Omental fat pad (tissue), 4 donors: Measurements from ENCODE around the gene IGHMBP2. TPM values are rescaled to one million over a fixed set of nuclear protein-coding genes. Genes with fewer than 3 reads are reported as not detected.
A peak's percentile ranks its signal among the peaks of the same experiment; 100 is the strongest.

Experiments
- ATAC-seq: fragments of 150-250 bp; one replicate; pipeline ENCODE4 v1.9.1; 2016; ENCODE audit warnings: mild to moderate bottlenecking, moderate library complexity; ENCODE audit not compliant: low FRiP score
- DNase-seq: peaks from one replicate; pipeline ENCODE4 v3.0.0-alpha.2; 2019; ENCODE audit warnings: low spot score
- total RNA-seq, 4 donors: library from RNA; depleted of rRNA; stranded (reverse); fragments of >200 nt; gene quantifications; one replicate each; pipeline ENCODE4 v1.1.0, GENCODE V29; 2016
- TF ChIP-seq, protein P1 (sequence below), 3 donors: fragments of 450-650 bp; IDR thresholded peaks; one replicate each; pipeline ENCODE4 v1.5.1; 2016 to 2017; ENCODE audit warnings: antibody characterized with exemption in 3 of 3, mild to moderate bottlenecking in 3 of 3, moderate library complexity in 2 of 3

IGHMBP2 gene
- total RNA-seq, 4 donors from 2014 or later: 8.7 to 23.4 (median 13.8) TPM

DNA sequence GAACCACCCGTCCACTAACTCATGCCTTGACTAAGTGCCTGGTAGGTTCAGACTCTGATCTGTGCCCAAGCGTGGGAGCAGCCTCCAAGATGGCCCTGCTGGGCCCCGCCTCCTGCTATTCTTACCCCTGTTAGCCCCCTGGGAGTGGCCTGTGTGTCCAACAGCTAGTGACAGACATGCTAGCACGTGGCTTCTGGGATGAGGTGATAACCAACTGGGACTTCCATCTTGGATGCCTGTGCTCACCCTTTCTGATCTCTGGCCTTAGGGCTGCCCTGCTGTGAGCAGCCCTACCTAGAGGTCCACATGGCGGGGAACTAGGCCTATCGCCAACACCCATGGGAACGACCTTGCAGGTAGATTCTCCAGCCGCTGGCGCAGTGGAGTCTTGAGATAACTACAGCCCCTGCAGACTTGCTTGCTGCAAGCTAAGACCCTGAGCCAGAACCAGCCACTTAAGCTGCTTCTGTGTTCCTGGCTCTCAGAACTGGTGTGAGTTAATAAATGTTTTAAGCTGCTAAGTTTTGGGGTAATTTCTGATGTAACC, 2.8 kb upstream of the IGHMBP2 start:
- ATAC-seq (no peak), DNase-seq (no peak)
- TF ChIP-seq, protein P1, sequence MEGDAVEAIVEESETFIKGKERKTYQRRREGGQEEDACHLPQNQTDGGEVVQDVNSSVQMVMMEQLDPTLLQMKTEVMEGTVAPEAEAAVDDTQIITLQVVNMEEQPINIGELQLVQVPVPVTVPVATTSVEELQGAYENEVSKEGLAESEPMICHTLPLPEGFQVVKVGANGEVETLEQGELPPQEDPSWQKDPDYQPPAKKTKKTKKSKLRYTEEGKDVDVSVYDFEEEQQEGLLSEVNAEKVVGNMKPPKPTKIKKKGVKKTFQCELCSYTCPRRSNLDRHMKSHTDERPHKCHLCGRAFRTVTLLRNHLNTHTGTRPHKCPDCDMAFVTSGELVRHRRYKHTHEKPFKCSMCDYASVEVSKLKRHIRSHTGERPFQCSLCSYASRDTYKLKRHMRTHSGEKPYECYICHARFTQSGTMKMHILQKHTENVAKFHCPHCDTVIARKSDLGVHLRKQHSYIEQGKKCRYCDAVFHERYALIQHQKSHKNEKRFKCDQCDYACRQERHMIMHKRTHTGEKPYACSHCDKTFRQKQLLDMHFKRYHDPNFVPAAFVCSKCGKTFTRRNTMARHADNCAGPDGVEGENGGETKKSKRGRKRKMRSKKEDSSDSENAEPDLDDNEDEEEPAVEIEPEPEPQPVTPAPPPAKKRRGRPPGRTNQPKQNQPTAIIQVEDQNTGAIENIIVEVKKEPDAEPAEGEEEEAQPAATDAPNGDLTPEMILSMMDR (IDR thresholded peaks at IDR 0.05): no peak

DNA sequence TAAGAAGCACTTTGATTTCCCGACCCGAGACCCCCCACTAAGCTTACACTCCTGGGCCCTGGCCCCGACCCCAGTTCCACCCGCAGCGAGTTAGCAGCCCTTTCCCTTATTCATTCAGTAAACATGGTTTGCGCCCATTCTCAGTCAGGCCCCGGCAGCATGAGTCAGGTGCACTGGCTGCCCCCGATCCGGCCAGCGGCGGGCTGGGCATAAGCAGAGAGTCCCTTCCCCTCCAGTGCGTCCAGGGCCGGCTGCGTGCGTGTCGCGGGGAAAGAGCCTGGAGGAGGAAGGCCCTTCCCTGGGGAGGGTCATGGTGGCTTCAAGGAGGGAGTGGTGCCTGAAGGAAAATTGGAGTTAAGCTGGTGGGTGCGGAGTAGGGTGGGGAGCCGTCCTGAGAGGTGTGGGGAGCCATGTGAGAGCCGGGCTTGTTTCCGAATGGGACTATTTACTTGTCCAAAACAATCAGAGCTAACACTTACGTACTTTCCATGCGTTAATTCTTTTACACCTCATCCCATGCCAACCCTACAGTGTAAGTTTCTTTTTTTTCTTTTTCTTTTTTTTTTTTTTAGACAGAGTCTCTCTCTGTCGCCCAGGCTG, 657 bp downstream of the IGHMBP2 start:
- DNase-seq: no peak
- TF ChIP-seq, protein P1 (IDR thresholded peaks at IDR 0.05): no peak
- ATAC-seq: peak; percentile 50

DNA sequence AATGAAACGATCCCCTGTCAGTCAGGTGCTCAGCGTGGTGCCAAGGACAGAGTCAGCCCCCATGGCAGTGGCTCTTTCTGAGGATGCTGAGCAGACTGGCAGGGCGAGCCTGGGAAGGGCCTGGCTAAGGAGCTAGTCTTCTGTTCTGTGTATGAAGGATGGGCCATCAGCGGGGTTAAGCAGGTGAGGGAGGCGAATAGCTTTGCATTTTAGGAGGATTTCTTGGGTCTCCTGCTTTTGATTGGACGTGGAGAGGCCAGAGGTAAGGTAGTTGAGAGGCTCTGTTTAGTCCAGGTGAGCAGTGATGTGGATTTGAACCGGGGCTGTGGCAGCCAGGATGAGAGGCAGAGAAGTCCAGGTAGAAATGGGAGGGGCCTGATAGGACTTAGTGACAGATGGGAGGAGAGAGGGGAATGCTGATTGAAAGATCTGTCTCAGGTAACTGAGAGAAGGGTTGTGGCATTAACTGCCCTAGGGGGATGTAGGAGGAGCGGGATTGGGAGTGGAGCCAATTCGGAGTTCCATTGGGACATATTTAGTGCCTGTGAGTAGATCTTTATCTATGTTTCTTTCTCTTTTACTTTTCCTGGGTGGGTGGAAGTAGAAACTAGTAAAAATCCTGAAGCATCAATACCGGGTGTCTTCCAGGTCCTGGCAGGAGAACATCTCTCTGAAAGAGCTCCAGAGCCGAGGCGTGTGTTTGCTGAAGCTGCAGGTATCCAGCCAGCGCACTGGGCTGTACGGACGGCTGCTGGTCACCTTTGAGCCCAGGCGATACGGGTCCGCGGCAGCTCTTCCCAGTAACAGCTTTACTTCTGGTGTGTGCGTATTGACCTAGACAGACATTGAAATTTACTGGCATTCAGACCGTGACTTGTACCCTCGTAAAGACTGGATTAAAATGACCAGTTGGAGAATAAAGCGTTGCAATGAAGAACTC, 2.0 kb downstream of the IGHMBP2 start:
- DNase-seq: no peak
- TF ChIP-seq, protein P1 (IDR thresholded peaks at IDR 0.05): no peak
- ATAC-seq: no peak

DNA sequence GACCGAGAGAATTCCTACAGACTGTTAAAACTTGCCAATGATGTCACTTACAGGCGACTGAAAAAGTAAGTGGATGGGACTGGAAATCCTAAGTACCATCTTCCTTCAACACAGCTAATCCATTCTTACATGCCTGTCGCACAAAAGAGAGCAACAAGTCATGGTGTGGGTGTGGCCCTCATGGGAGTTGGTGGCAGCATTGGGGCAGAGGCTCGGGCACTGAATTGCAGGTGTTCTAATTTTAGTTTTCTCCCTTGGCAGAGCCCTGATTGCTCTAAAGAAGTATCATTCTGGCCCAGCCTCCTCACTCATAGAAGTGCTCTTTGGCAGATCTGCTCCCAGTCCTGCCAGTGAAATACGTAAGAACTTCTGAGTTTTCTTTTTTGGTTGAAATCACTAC, 4.6 kb downstream of the IGHMBP2 start:
- TF ChIP-seq, protein P1 (IDR thresholded peaks at IDR 0.05): no peak
- ATAC-seq (no peak), DNase-seq (no peak)

DNA sequence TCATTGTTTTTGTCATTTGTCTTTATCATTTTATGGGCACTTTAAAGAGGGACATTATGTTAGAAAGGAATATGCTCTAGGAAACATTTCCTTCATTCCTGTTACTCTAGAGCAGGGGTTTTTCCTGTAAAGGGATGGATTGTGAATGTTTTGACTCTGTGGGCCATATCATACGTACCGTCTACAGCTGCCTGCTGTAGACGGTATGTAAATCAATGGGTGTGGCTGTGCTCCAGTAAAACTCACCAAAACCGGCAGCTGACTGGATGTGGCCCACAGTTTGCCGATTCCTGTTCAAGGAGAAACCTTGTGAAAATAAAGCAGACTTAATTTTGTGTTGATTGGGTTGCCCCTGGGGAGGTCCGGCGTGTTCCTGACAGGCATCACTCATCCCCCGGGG, 7.3 kb downstream of the IGHMBP2 start:
- no peak for DNase-seq
- TF ChIP-seq, protein P1 (IDR thresholded peaks at IDR 0.05): no peak
- no peak for ATAC-seq

DNA sequence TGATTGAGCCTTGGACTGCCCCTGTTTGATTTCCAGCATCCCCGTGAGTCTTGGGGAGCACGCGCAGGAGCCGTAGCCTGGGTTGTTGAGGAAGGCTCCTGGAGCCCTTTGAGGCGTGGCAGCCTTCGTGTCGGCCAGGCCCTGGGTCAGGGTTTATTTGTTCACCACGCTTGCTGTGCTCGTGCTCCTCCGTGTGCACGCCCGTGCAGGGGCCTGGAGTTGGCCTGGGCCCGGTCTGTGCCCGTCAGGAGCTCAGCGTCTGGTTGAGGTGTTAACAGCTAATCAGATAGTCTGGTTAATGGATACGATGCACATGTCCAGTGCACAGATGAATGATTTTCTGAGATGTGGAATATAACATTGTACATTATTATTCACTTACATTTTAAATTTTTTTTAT, 8.0 kb downstream of the IGHMBP2 start:
- no peak for DNase-seq
- ATAC-seq: no peak
- TF ChIP-seq, protein P1 (IDR thresholded peaks at IDR 0.05): no peak
